Adrenal gland (tissue), 12 donors: ENCODE results near the gene ARL2. TPM values are rescaled to one million over a fixed set of nuclear protein-coding genes. Genes with fewer than 3 reads are reported as not detected.

Experiments
- DNase-seq, 7 donors: peaks; one replicate each; pipeline ENCODE4 v3.0.0-alpha.2; 2019 to 2020
- H3K27ac ChIP-seq, 5 donors: fragments of 200-600 bp; sonication (generic) in 4 of 5; 1 replicate in 3 of 5; 2 replicates in 2 of 5; pipeline versions ENCODE4 v1.5.1 to v1.8.0; 2016 to 2020; ENCODE audit warnings: mild to moderate bottlenecking in 1 of 5
- H3K27me3 ChIP-seq: fragments of 200-600 bp; 2 replicates; pipeline ENCODE4 v1.8.0; 2021
- H3K36me3 ChIP-seq, 2 donors: fragments of 200-600 bp; replicated peaks in 1 of 2; 1 replicate in 1 of 2; 2 replicates in 1 of 2; pipeline versions ENCODE4 v1.5.1 to v1.8.0; 2018 to 2022
- H3K4me1 ChIP-seq, 2 donors: fragments of 200-600 bp; replicated peaks in 1 of 2; 1 replicate in 1 of 2; 2 replicates in 1 of 2; pipeline versions ENCODE4 v1.5.1 to v1.8.0; 2018 to 2021
- H3K4me3 ChIP-seq, 4 donors: fragments of 200-600 bp; sonication (generic) in 3 of 4; one replicate each; pipeline ENCODE4 v1.5.1; 2016 to 2018
- H3K9me3 ChIP-seq, 3 donors: fragments of 200-600 bp; sonication (generic) in 1 of 3; replicated peaks in 1 of 3; 1 replicate in 2 of 3; 2 replicates in 1 of 3; pipeline versions ENCODE4 v1.5.1 to v1.8.0; 2016 to 2021
- POLR2A ChIP-seq, 2 donors: fragments of 450-650 bp; IDR thresholded peaks; one replicate each; pipeline ENCODE4 v1.6.1; 2017; ENCODE audit warnings: antibody characterized with exemption in 2 of 2, mild to moderate bottlenecking in 2 of 2, moderate library complexity in 1 of 2
- WGBS, 4 donors: extraction: QIAGEN DNeasy Blood & Tissue Kit in 2 of 4; methylation state at CpG; one replicate each; pipeline versions ENCODE4 v1.1.5 to v1.1.7; 2013 to 2017; 5-methylcytosine and 5-hydroxymethylcytosine counted together
- intact Hi-C, 2 donors: fragments of 100-400 bp; cut with DNase I; formaldehyde crosslinking; loops; one replicate each; pipeline versions ENCODE4 v1.14.1 to v1.15.0; 2022 to 2023
- microRNA-seq, 3 donors: library from miRNA; unstranded; fragments of <30 nt; microRNA quantifications; one replicate each; pipeline ENCODE4, GENCODE V29; 2017 to 2020
- polyA plus RNA-seq, 3 donors: library from polyadenylated mRNA; stranded (reverse); fragments of 200-250 nt in 2 of 3; fragments of 350-450 nt in 1 of 3; fragmentation: Illumina TruSeq in 1 of 3; extraction: RNeasy Lipid Tissue Mini Kit (QIAGEN cat#74804) in 1 of 3; gene quantifications; one replicate each; pipeline ENCODE4 v1.2.3, GENCODE V29; 2013 to 2014
- small RNA-seq, 2 donors: library from RNA; depleted of rRNA; stranded (forward); fragments of <200 nt; gene quantifications; one replicate each; pipeline ENCODE3, GENCODE V24; 2016
- total RNA-seq, 9 donors: library from RNA; depleted of rRNA in 4 of 9; stranded (reverse); fragments of >200 nt in 4 of 9; fragments of 120-200 nt in 1 of 9; fragmentation: NEBNext Ultra II Directional in 1 of 9; extraction: Animal tissue kit (Norgen Biotek cat#: 25700) in 1 of 9; gene quantifications; one replicate each; pipeline versions ENCODE4 v1.1.0 to v1.2.4, GENCODE V29; 2013 to 2023
- TF ChIP-seq, protein P1 (sequence below), 6 experiments: fragments of 450-650 bp in 4 of 6; fragments of 200-600 bp in 2 of 6; sonication (generic) in 1 of 6; IDR thresholded peaks; 1 replicate in 5 of 6; 2 replicates in 1 of 6; pipeline versions ENCODE4 v1.5.1 to v1.8.0; 2016 to 2021; ENCODE audit warnings: antibody characterized with exemption in 6 of 6, mild to moderate bottlenecking in 2 of 6, moderate library complexity in 1 of 6
- donor health status: healthy with polysubstance abuse.
- donor health status: Bipolar disorder and iron deficiency.
- donor health status: DM: yes; HTN: yes; CAD: no.
- donor health status: DM: no; HTN: no; CAD: no.
- donor health status: DM: no; HTN: no; CAD: no.
- donor health status: DM: yes; HTN: yes; CAD: no.

ARL2 gene
- total and polyA plus RNA-seq, 12 donors = 66.5 to 231 (median 112) TPM

GRCh38 chr11:65069217-65069616 is 55.3 kb downstream of the ARL2 start:
- Histone ChIP-seq H3K9me3 (no peaks in the 10 kb centered on the region), H3K27ac (no peak overlapping the region), H3K4me3 (no peak overlapping the region), H3K36me3 (no peaks in the 10 kb centered on the region), H3K27me3 (no peaks in the 10 kb centered on the region), H3K4me1 (no peaks in the 10 kb centered on the region)
- 59 to 67% (median 65%) methylated on average over 9 of the region's 9 CpGs for WGBS, 4 donors
- intact Hi-C loops = no loop called here
- TF ChIP-seq POLR2A (IDR thresholded peaks at IDR 0.05) = no peak
- TF ChIP-seq, protein P1, sequence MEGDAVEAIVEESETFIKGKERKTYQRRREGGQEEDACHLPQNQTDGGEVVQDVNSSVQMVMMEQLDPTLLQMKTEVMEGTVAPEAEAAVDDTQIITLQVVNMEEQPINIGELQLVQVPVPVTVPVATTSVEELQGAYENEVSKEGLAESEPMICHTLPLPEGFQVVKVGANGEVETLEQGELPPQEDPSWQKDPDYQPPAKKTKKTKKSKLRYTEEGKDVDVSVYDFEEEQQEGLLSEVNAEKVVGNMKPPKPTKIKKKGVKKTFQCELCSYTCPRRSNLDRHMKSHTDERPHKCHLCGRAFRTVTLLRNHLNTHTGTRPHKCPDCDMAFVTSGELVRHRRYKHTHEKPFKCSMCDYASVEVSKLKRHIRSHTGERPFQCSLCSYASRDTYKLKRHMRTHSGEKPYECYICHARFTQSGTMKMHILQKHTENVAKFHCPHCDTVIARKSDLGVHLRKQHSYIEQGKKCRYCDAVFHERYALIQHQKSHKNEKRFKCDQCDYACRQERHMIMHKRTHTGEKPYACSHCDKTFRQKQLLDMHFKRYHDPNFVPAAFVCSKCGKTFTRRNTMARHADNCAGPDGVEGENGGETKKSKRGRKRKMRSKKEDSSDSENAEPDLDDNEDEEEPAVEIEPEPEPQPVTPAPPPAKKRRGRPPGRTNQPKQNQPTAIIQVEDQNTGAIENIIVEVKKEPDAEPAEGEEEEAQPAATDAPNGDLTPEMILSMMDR (IDR thresholded peaks at IDR 0.05) = no peak
- no peak for DNase-seq

Small RNAs within 50 kb of the gene (microRNA-seq; reads per million reads assigned to microRNA genes)
- gene MIR6879 = 0 to 6.8 (median 0.38) reads per million in 3 donors

Small RNAs within 50 kb of the gene (small RNA-seq; reads per million reads assigned to genes)
- gene MIR6879 = 0 reads per million in 2 donors
- 0 reads per million in 2 donors for gene SNX15

Other genes starting within 250 kb of the ARL2 start
- 100 to 1,000 TPM in 8 of 9 donors, 10 to 100 TPM in 1; 76.2 to 395 (median 229) TPM for gene SF1, start 235.6 kb upstream of the ARL2 start, total RNA-seq
- 100 to 1,000 TPM; 150 to 197 (median 178) TPM for gene SF1, start 235.6 kb upstream of the ARL2 start, polyA plus RNA-seq
- 10 to 100 TPM; 12.9 to 34.8 (median 18.7) TPM for gene MAP4K2, start 210.9 kb upstream of the ARL2 start, total RNA-seq
- 10 to 100 TPM in 2 of 3 donors, 1 to 10 TPM in 1; 6.4 to 57.7 (median 27.7) TPM for gene MAP4K2, start 210.9 kb upstream of the ARL2 start, polyA plus RNA-seq
- 10 to 100 TPM; 15.3 to 50.6 (median 28.4) TPM for gene MEN1, start 203.6 kb upstream of the ARL2 start, total RNA-seq
- gene MEN1, start 203.6 kb upstream of the ARL2 start, polyA plus RNA-seq = 10 to 100 TPM; 21.4 to 32.8 (median 29.1) TPM
- gene CDC42BPG, start 169.5 kb upstream of the ARL2 start, total RNA-seq = 10 to 100 TPM in 2 of 9 donors, 1 to 10 TPM in 7; 3.1 to 12.9 (median 9.1) TPM
- gene CDC42BPG, start 169.5 kb upstream of the ARL2 start, polyA plus RNA-seq = 1 to 10 TPM; 3.3 to 7.4 (median 4.9) TPM
- 100 to 1,000 TPM in 1 of 9 donors, 10 to 100 TPM in 8; 38.5 to 107 (median 55.8) TPM for gene EHD1, start 135.5 kb upstream of the ARL2 start, total RNA-seq
- gene EHD1, start 135.5 kb upstream of the ARL2 start, polyA plus RNA-seq = 10 to 100 TPM; 14.3 to 50.4 (median 20.0) TPM
- gene ATG2A, start 97.0 kb upstream of the ARL2 start, total RNA-seq = 10 to 100 TPM in 8 of 9 donors, 1 to 10 TPM in 1; 7.6 to 43.5 (median 33.8) TPM
- 10 to 100 TPM in 2 of 3 donors, 1 to 10 TPM in 1; 3.6 to 43.3 (median 32.4) TPM for gene ATG2A, start 97.0 kb upstream of the ARL2 start, polyA plus RNA-seq
- 10 to 100 TPM in 8 of 9 donors, 1 to 10 TPM in 1; 7.8 to 26.6 (median 20.4) TPM for gene PPP2R5B, start 89.5 kb upstream of the ARL2 start, total RNA-seq
- gene PPP2R5B, start 89.5 kb upstream of the ARL2 start, polyA plus RNA-seq = 10 to 100 TPM; 10.7 to 51.3 (median 25.6) TPM
- not detected for gene GPHA2, start 78.3 kb upstream of the ARL2 start, total RNA-seq
- gene GPHA2, start 78.3 kb upstream of the ARL2 start, polyA plus RNA-seq = under 1 TPM in 1 of 3 donors, not detected in 2; 0.67 TPM
- gene MAJIN, start 42.1 kb upstream of the ARL2 start, total RNA-seq = not detected
- under 1 TPM in 2 of 3 donors, not detected in 1; 0.24 to 0.29 TPM for gene MAJIN, start 42.1 kb upstream of the ARL2 start, polyA plus RNA-seq
- 10 to 100 TPM in 2 of 9 donors, 1 to 10 TPM in 6, under 1 TPM in 1; 0.67 to 34.5 (median 6.4) TPM for gene BATF2, start 17.2 kb upstream of the ARL2 start, total RNA-seq
- gene BATF2, start 17.2 kb upstream of the ARL2 start, polyA plus RNA-seq = 1 to 10 TPM; 3.3 to 8.5 (median 3.7) TPM
- 10 to 100 TPM; 21.0 to 35.9 (median 23.4) TPM for gene SNX15, start 13.3 kb downstream of the ARL2 start, total RNA-seq
- 10 to 100 TPM; 16.4 to 22.0 (median 18.7) TPM for gene SNX15, start 13.3 kb downstream of the ARL2 start, polyA plus RNA-seq
- 10 to 100 TPM in 7 of 9 donors, 1 to 10 TPM in 2; 7.4 to 23.6 (median 15.4) TPM for gene SAC3D1, start 27.1 kb downstream of the ARL2 start, total RNA-seq
- gene SAC3D1, start 27.1 kb downstream of the ARL2 start, polyA plus RNA-seq = 10 to 100 TPM in 1 of 3 donors, 1 to 10 TPM in 2; 4.4 to 10.1 (median 7.5) TPM
- gene NAALADL1, start 44.4 kb downstream of the ARL2 start, total RNA-seq = 10 to 100 TPM in 2 of 9 donors, 1 to 10 TPM in 7; 1.3 to 15.7 (median 4.9) TPM
- gene NAALADL1, start 44.4 kb downstream of the ARL2 start, polyA plus RNA-seq = 10 to 100 TPM in 1 of 3 donors, 1 to 10 TPM in 2; 2.5 to 11.0 (median 8.7) TPM
- gene CDCA5, start 69.9 kb downstream of the ARL2 start, total RNA-seq = 1 to 10 TPM in 7 of 9 donors, under 1 TPM in 2; 0.35 to 10.0 (median 1.4) TPM
- 1 to 10 TPM in 1 of 3 donors, under 1 TPM in 2; 0.40 to 1.6 (median 0.88) TPM for gene CDCA5, start 69.9 kb downstream of the ARL2 start, polyA plus RNA-seq
- gene ZFPL1, start 70.1 kb downstream of the ARL2 start, total RNA-seq = 10 to 100 TPM; 33.7 to 59.6 (median 39.4) TPM
- 10 to 100 TPM; 34.7 to 90.3 (median 71.3) TPM for gene ZFPL1, start 70.1 kb downstream of the ARL2 start, polyA plus RNA-seq
- 100 to 1,000 TPM in 7 of 9 donors, 10 to 100 TPM in 2; 72.1 to 269 (median 154) TPM for gene VPS51, start 82.1 kb downstream of the ARL2 start, total RNA-seq
- gene VPS51, start 82.1 kb downstream of the ARL2 start, polyA plus RNA-seq = 100 to 1,000 TPM in 2 of 3 donors, 10 to 100 TPM in 1; 28.0 to 151 (median 140) TPM
- gene TM7SF2, start 97.7 kb downstream of the ARL2 start, total RNA-seq = 1,000 to 10,000 TPM in 2 of 9 donors, 100 to 1,000 TPM in 7; 278 to 1,807 (median 711) TPM
- 100 to 1,000 TPM; 259 to 849 (median 589) TPM for gene TM7SF2, start 97.7 kb downstream of the ARL2 start, polyA plus RNA-seq
- 10 to 100 TPM in 8 of 9 donors, 1 to 10 TPM in 1; 7.8 to 30.0 (median 20.3) TPM for gene ZNHIT2, start 103.5 kb downstream of the ARL2 start, total RNA-seq
- 10 to 100 TPM in 2 of 3 donors, under 1 TPM in 1; 0.48 to 39.8 (median 32.1) TPM for gene ZNHIT2, start 103.5 kb downstream of the ARL2 start, polyA plus RNA-seq
- gene FAU, start 108.0 kb downstream of the ARL2 start, total RNA-seq = 1,000 to 10,000 TPM in 5 of 9 donors, 100 to 1,000 TPM in 4; 361 to 1,303 (median 1,029) TPM
- 1,000 to 10,000 TPM in 2 of 3 donors, 100 to 1,000 TPM in 1; 656 to 2,488 (median 2,066) TPM for gene FAU, start 108.0 kb downstream of the ARL2 start, polyA plus RNA-seq
- gene MRPL49, start 108.2 kb downstream of the ARL2 start, total RNA-seq = 100 to 1,000 TPM; 113 to 180 (median 139) TPM
- gene MRPL49, start 108.2 kb downstream of the ARL2 start, polyA plus RNA-seq = 100 to 1,000 TPM in 1 of 3 donors, 10 to 100 TPM in 2; 32.7 to 122 (median 33.9) TPM
- gene SYVN1, start 120.4 kb downstream of the ARL2 start, total RNA-seq = 100 to 1,000 TPM in 1 of 9 donors, 10 to 100 TPM in 7, 1 to 10 TPM in 1; 9.7 to 119 (median 61.4) TPM
- 100 to 1,000 TPM in 1 of 3 donors, 10 to 100 TPM in 2; 46.0 to 124 (median 58.5) TPM for gene SYVN1, start 120.4 kb downstream of the ARL2 start, polyA plus RNA-seq
- gene SPDYC, start 156.1 kb downstream of the ARL2 start, total RNA-seq = not detected
- gene SPDYC, start 156.1 kb downstream of the ARL2 start, polyA plus RNA-seq = under 1 TPM in 1 of 3 donors, not detected in 2; 0.10 TPM
- 100 to 1,000 TPM in 7 of 9 donors, 10 to 100 TPM in 2; 20.6 to 333 (median 141) TPM for gene CAPN1, start 167.8 kb downstream of the ARL2 start, total RNA-seq
- 100 to 1,000 TPM in 2 of 3 donors, 10 to 100 TPM in 1; 33.0 to 131 (median 106) TPM for gene CAPN1, start 167.8 kb downstream of the ARL2 start, polyA plus RNA-seq
- gene POLA2, start 247.8 kb downstream of the ARL2 start, total RNA-seq = 10 to 100 TPM in 2 of 9 donors, 1 to 10 TPM in 7; 3.9 to 12.2 (median 7.4) TPM
- 1 to 10 TPM; 4.3 to 8.3 (median 7.9) TPM for gene POLA2, start 247.8 kb downstream of the ARL2 start, polyA plus RNA-seq